Trophoblast cell (in vitro differentiated cells and primary cell): ENCODE data around the gene VASN.

Experiments
- DNase-seq, 2 donors: peaks; one replicate each; pipeline ENCODE4 v3.0.0-alpha.2; 2016
- H2AFZ ChIP-seq: 2 replicates; pipeline ENCODE4 v1.6.1; 2013; ENCODE audit warnings: low read length, moderate library complexity, mild to moderate bottlenecking; ENCODE audit not compliant: insufficient read depth, poor library complexity
- H2AK5ac ChIP-seq: 2 replicates; pipeline ENCODE4 v1.6.1; 2013; ENCODE audit warnings: mild to moderate bottlenecking, low read length
- H2BK120ac ChIP-seq: 2 replicates; pipeline ENCODE4 v1.6.1; 2013; ENCODE audit warnings: low read length, mild to moderate bottlenecking, moderate library complexity; ENCODE audit not compliant: insufficient read depth, poor library complexity
- H2BK12ac ChIP-seq: 2 replicates; pipeline ENCODE4 v1.6.1; 2013; ENCODE audit warnings: mild to moderate bottlenecking, low read length, moderate library complexity
- H2BK5ac ChIP-seq: 2 replicates; pipeline ENCODE4 v1.6.1; 2013; ENCODE audit warnings: low read length, low read depth, moderate library complexity, mild to moderate bottlenecking; ENCODE audit not compliant: poor library complexity
- H3K14ac ChIP-seq: 2 replicates; pipeline ENCODE4 v1.6.1; 2013; ENCODE audit warnings: mild to moderate bottlenecking, low read length
- H3K18ac ChIP-seq: 2 replicates; pipeline ENCODE4 v1.6.1; 2013; ENCODE audit warnings: mild to moderate bottlenecking, low read length
- H3K23ac ChIP-seq: 2 replicates; pipeline ENCODE4 v1.6.1; 2013; ENCODE audit warnings: low read length
- H3K27ac ChIP-seq: 2 replicates; pipeline ENCODE4 v1.5.1; 2013; ENCODE audit warnings: low read depth, mild to moderate bottlenecking, inconsistent platforms, low read length, moderate library complexity
- H3K27me3 ChIP-seq: 2 replicates; pipeline ENCODE4 v1.6.1; 2013; ENCODE audit warnings: inconsistent platforms, mild to moderate bottlenecking, low read length, moderate library complexity; ENCODE audit not compliant: insufficient read depth
- H3K36me3 ChIP-seq, 2 experiments: 1 replicate in 1 of 2; 2 replicates in 1 of 2; pipeline ENCODE4 v1.6.1; 2013; ENCODE audit warnings: low read length in 2 of 2, mild to moderate bottlenecking in 2 of 2, moderate library complexity in 1 of 2; ENCODE audit not compliant: insufficient read depth in 2 of 2, control insufficient read depth in 1 of 2
- H3K4ac ChIP-seq: 2 replicates; pipeline ENCODE4 v1.6.1; 2013; ENCODE audit warnings: low read depth, mild to moderate bottlenecking, low read length, moderate library complexity
- H3K4me1 ChIP-seq, 2 experiments: 1 replicate in 1 of 2; 2 replicates in 1 of 2; pipeline ENCODE4 v1.6.1; 2013; ENCODE audit warnings: low read length in 2 of 2, mild to moderate bottlenecking in 2 of 2, moderate library complexity in 1 of 2; ENCODE audit not compliant: insufficient read depth in 2 of 2, control insufficient read depth in 1 of 2
- H3K4me2 ChIP-seq: 2 replicates; pipeline ENCODE4 v1.6.1; 2013; ENCODE audit warnings: inconsistent platforms, mild to moderate bottlenecking, low read length, moderate library complexity
- H3K4me3 ChIP-seq: 2 replicates; pipeline ENCODE4 v1.5.1; 2013; ENCODE audit warnings: mild to moderate bottlenecking, low read depth, low read length, inconsistent platforms
- H3K79me1 ChIP-seq: one replicate; pipeline ENCODE4 v1.6.1; 2013; ENCODE audit warnings: low read length
- H3K79me2 ChIP-seq: 2 replicates; pipeline ENCODE4 v1.6.1; 2013; ENCODE audit warnings: low read length, mild to moderate bottlenecking; ENCODE audit not compliant: control insufficient read depth, insufficient read depth, poor library complexity
- H3K9ac ChIP-seq: 2 replicates; pipeline ENCODE4 v1.6.1; 2013; ENCODE audit warnings: mild to moderate bottlenecking, low read length
- H3K9me3 ChIP-seq: 2 replicates; pipeline ENCODE4 v1.6.1; 2013; ENCODE audit warnings: low read depth, mild to moderate bottlenecking, control low read depth, inconsistent platforms, low read length; ENCODE audit not compliant: insufficient read depth
- H4K12ac ChIP-seq: 2 replicates; pipeline ENCODE4 v1.6.1; 2013; ENCODE audit warnings: low read depth, mild to moderate bottlenecking, low read length, moderate library complexity
- H4K8ac ChIP-seq: 2 replicates; pipeline ENCODE4 v1.6.1; 2013; ENCODE audit warnings: low read depth, mild to moderate bottlenecking, low read length, moderate library complexity
- H4K91ac ChIP-seq: one replicate; pipeline ENCODE4 v1.6.1; 2013; ENCODE audit warnings: low read depth, mild to moderate bottlenecking, low read length, moderate library complexity
- whole genome bisulfite sequencing: extraction: QIAGEN DNeasy Blood & Tissue Kit; methylation state at CpG from one replicate; pipeline ENCODE4 v1.1.7; 2013; ENCODE audit warnings: missing lambda C conversion rate; ENCODE audit not compliant: insufficient read length, insufficient coverage; ENCODE audit errors: extremely low coverage; 5-methylcytosine and 5-hydroxymethylcytosine counted together

VASN gene

DNA sequence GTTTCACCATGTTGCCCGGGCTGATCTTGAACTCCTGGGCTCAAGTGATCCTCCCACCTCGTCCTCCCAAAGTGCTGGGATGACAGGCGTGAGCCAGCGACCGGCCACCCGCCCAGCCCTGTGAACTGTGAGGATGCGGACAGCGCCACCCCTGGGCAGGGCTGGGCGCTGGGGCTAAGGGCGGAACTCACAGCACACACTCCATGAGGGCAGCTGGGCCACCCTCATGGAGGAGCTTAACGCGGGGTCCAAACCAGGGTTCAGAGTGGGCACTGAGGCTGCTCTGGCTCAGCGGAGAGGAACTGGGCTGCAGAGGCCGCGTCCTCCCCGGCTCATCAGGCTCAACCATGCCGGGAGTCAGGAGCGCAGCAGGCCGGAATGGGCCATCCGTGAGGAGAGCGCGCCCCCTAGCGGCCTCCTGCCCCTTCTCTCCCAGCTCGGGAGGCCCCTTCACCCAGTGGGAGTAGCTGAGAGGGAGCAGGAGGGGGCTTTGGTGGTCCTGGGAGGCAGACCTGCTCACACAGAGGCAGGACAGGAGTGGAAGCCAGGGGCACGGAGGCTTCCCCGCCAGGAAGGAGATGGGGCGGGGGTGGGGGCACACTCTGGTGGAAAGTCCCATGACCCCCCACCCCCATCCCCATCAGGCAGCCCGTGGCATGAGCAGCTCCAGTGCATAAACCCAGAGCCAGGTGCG is 30.9 kb downstream of the VASN start:
- no peak overlapping the region for H3K27ac ChIP-seq
- peak overlapping the region; percentile 30 for H3K18ac ChIP-seq
- H3K4me2 ChIP-seq, result no peak overlapping the region
- H2BK5ac ChIP-seq, result no peak overlapping the region
- peak overlapping the region; percentile 56 for H2AFZ ChIP-seq
- H3K79me2 ChIP-seq, result no peaks in the 10 kb centered on the region
- H4K91ac ChIP-seq, result no peak overlapping the region
- H3K4me1 ChIP-seq, result peaks cover 2 to 3% of the 10 kb centered on the region in 2 experiments
- H3K36me3 ChIP-seq, result peaks cover 14 to 23% of the 10 kb centered on the region in 2 experiments
- H2BK12ac ChIP-seq, result peak overlapping the region; percentile 59
- no peaks in the 10 kb centered on the region for H3K27me3 ChIP-seq
- H3K79me1 ChIP-seq, result no peaks in the 10 kb centered on the region
- WGBS, result no CpG with 5 or more reads among the region's 29 CpGs
- no peak overlapping the region for H3K4ac ChIP-seq
- no peak overlapping the region for H3K4me3 ChIP-seq
- H4K12ac ChIP-seq, result peak overlapping the region; percentile 65
- H2BK120ac ChIP-seq, result no peak overlapping the region
- peak overlapping the region; percentile 73 for H2AK5ac ChIP-seq
- peak; percentile 62 to 82 for DNase-seq
- no peak overlapping the region for H3K9ac ChIP-seq
- no peak overlapping the region for H3K14ac ChIP-seq
- no peak overlapping the region for H3K23ac ChIP-seq
- no peaks in the 10 kb centered on the region for H3K9me3 ChIP-seq
- H4K8ac ChIP-seq, result peak overlapping the region; percentile 40

GRCh38 chr16:4403133-4403949 is 31.7 kb downstream of the VASN start:
- no peak overlapping the region for H3K9ac ChIP-seq
- no peak overlapping the region for H2AFZ ChIP-seq
- no peak overlapping the region for H4K8ac ChIP-seq
- H4K91ac ChIP-seq, result no peak overlapping the region
- H3K79me2 ChIP-seq, result no peaks in the 10 kb centered on the region
- H2AK5ac ChIP-seq, result no peak overlapping the region
- H3K14ac ChIP-seq, result no peak overlapping the region
- H3K23ac ChIP-seq, result no peak overlapping the region
- no peak overlapping the region for H2BK5ac ChIP-seq
- H3K79me1 ChIP-seq, result no peaks in the 10 kb centered on the region
- no peak overlapping the region for H2BK120ac ChIP-seq
- H3K4me2 ChIP-seq, result no peak overlapping the region
- no peak overlapping the region for H2BK12ac ChIP-seq
- H3K4ac ChIP-seq, result no peak overlapping the region
- DNase-seq, result no peak
- no peaks in the 10 kb centered on the region for H3K9me3 ChIP-seq
- no peak overlapping the region for H4K12ac ChIP-seq
- H3K4me3 ChIP-seq, result no peak overlapping the region
- peaks cover 21 to 30% of the 10 kb centered on the region in 2 experiments for H3K36me3 ChIP-seq
- H3K18ac ChIP-seq, result no peak overlapping the region
- no peak overlapping the region for H3K27ac ChIP-seq
- WGBS, result no CpG with 5 or more reads among the region's 24 CpGs
- peaks cover 2 to 3% of the 10 kb centered on the region in 2 experiments for H3K4me1 ChIP-seq
- no peaks in the 10 kb centered on the region for H3K27me3 ChIP-seq

- H3K4me1 ChIP-seq, result peaks cover 2 to 3% of the 10 kb centered on the region in 2 experiments
- H3K27me3 ChIP-seq, result no peaks in the 10 kb centered on the region
- no peak overlapping the region for H3K18ac ChIP-seq
- no peak overlapping the region for H4K8ac ChIP-seq
- H3K27ac ChIP-seq, result no peak overlapping the region
- H3K14ac ChIP-seq, result no peak overlapping the region
- H3K23ac ChIP-seq, result no peak overlapping the region
- peak; percentile 75 to 81 for DNase-seq
- WGBS, result no CpG with 5 or more reads among the region's 20 CpGs
- H2AK5ac ChIP-seq, result no peak overlapping the region
- H2BK5ac ChIP-seq, result no peak overlapping the region
- H4K12ac ChIP-seq, result no peak overlapping the region
- H2AFZ ChIP-seq, result no peak overlapping the region
- H3K36me3 ChIP-seq, result peaks cover 21 to 34% of the 10 kb centered on the region in 2 experiments
- H2BK12ac ChIP-seq, result no peak overlapping the region
- no peak overlapping the region for H2BK120ac ChIP-seq
- no peak overlapping the region for H3K4ac ChIP-seq
- H3K4me2 ChIP-seq, result no peak overlapping the region
- H3K9me3 ChIP-seq, result no peaks in the 10 kb centered on the region
- no peak overlapping the region for H4K91ac ChIP-seq
- no peaks in the 10 kb centered on the region for H3K79me1 ChIP-seq
- no peak overlapping the region for H3K9ac ChIP-seq
- H3K79me2 ChIP-seq, result no peaks in the 10 kb centered on the region
- H3K4me3 ChIP-seq, result no peak overlapping the region
These were observed 32.8 kb downstream of the VASN start for GRCh38 chr16:4404247-4404966.

DNA sequence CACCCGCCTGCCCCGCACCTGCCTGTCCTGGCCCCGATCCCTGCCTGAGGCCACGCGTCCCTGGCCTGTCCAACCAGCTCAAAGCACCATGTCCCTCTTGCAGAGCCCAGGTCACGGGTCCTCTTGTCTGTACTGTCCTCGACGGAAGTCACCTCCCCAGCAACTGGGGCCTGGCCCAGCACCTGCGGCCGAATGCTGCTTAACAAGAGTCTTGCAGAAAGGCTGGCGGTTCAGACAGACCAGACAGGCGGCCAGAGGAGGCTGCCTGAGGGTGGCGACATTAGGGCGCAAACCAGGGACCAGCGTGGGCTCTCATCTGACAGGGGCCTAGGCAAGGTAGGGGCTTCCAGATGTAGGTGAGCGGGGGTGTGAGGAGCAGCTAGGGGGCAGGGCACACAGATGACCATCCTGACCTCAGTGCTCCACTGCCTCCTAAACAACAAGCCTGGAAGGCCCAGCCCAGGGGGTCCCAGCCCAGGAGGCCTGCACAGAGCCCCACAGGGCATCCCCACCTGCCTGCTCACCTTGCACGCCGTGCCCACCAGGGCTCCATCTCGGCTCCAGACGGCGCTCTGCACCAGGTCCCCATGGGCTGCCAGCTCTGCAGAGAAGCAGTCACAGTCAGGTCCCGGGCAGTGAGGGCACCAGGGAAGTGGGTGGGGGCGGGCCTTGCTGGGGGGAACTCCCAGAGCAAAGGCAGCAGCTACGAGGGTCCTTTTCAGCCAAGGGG is 33.5 kb downstream of the VASN start:
- no peak overlapping the region for H3K4me3 ChIP-seq
- no peak overlapping the region for H3K4me2 ChIP-seq
- H2AFZ ChIP-seq, result no peak overlapping the region
- no peaks in the 10 kb centered on the region for H3K79me1 ChIP-seq
- H3K27ac ChIP-seq, result no peak overlapping the region
- no peak overlapping the region for H3K14ac ChIP-seq
- H3K36me3 ChIP-seq, result peaks cover 25 to 35% of the 10 kb centered on the region in 2 experiments
- H2BK5ac ChIP-seq, result no peak overlapping the region
- H3K18ac ChIP-seq, result no peak overlapping the region
- H3K4ac ChIP-seq, result no peak overlapping the region
- no peaks in the 10 kb centered on the region for H3K27me3 ChIP-seq
- H3K4me1 ChIP-seq, result peaks cover 2 to 3% of the 10 kb centered on the region in 2 experiments
- H3K9me3 ChIP-seq, result no peaks in the 10 kb centered on the region
- no peak overlapping the region for H4K8ac ChIP-seq
- no peaks in the 10 kb centered on the region for H3K79me2 ChIP-seq
- H3K23ac ChIP-seq, result no peak overlapping the region
- no CpG with 5 or more reads among the region's 24 CpGs for WGBS
- no peak overlapping the region for H4K91ac ChIP-seq
- DNase-seq, result peak; percentile 96 to 97
- H3K9ac ChIP-seq, result no peak overlapping the region
- no peak overlapping the region for H2BK120ac ChIP-seq
- H2BK12ac ChIP-seq, result no peak overlapping the region
- no peak overlapping the region for H2AK5ac ChIP-seq
- no peak overlapping the region for H4K12ac ChIP-seq
